NT2/D1 (cell line): ENCODE measurements around the gene CNDP1.

Experiments used
- SUZ12 ChIP-seq: IDR thresholded peaks from 2 replicates; pipeline ENCODE4 v1.6.1; 2011; ENCODE audit not compliant: insufficient read length, insufficient read depth; ENCODE audit errors: extremely low read depth
- YY1 ChIP-seq: IDR thresholded peaks from 2 replicates; pipeline ENCODE4 v1.6.1; 2011; ENCODE audit not compliant: insufficient read length, insufficient read depth
- ZNF274 ChIP-seq: IDR thresholded peaks from 2 replicates; pipeline ENCODE4 v1.6.1; 2011; ENCODE audit warnings: mild to moderate bottlenecking, low read depth, low read length

DNA sequence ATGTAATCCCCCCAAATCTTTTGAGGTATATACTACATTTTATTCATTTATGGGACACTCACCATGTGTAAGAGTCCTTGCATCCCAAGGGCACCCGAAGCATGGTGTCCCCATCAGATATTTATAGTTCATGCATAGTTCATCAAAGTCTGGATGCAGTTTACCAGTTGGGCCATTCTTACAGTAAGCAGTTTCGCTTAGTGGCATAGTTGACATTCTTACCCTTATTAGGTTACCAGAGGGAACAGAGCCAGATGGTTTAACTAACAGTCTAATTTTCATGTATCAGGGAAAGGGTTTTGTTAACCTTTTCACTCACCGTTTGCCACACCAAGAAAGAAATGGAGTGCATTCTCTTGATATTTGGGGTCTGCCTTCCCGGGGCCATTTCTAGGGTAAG lies 70.5 kb downstream of the CNDP1 start:
- TF ChIP-seq SUZ12 = no peak
- TF ChIP-seq YY1 = no peak
- TF ChIP-seq ZNF274 = no peak
